DMS 273 treated with DMSO at 0.1 percent for 48 hours (cell line): ENCODE data around the gene CCDC201.

Source experiments
- DNase-seq: peaks from one replicate; lab custom pipeline; 2025; lab: John Stamatoyannopoulos, UW

CCDC201 gene, protein sequence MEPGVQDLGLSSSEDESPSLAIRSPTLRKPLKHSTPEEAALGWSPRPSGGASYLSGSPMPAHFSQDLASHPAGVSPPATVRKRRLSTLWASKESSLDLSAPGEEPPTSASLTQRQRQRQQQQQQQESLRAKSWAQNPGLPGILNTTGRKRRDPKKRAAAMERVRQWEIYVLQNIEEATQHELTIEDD

DNA sequence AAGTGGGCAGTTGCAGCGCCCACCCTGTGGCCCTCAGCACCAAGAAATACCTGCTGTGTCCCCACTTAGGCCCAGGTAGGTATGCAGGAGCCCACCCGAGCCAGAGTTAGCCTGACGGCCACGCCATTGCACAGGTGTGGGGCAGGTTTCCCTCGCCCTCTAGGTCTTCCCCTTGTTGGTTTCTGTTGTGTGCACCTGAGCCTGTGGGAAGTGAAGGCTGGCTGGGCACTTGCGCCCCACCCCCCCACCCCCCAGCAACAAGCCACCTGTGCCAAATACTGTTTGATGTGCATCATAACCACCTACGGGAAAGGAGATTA, at the start of gene CCDC201:
TSS of gene CCDC201 (minus strand) at position 48 of the 320 bp plus-strand sequence. CDS start 75 bp downstream, outside the sequence.
- no peak for DNase-seq

DNA sequence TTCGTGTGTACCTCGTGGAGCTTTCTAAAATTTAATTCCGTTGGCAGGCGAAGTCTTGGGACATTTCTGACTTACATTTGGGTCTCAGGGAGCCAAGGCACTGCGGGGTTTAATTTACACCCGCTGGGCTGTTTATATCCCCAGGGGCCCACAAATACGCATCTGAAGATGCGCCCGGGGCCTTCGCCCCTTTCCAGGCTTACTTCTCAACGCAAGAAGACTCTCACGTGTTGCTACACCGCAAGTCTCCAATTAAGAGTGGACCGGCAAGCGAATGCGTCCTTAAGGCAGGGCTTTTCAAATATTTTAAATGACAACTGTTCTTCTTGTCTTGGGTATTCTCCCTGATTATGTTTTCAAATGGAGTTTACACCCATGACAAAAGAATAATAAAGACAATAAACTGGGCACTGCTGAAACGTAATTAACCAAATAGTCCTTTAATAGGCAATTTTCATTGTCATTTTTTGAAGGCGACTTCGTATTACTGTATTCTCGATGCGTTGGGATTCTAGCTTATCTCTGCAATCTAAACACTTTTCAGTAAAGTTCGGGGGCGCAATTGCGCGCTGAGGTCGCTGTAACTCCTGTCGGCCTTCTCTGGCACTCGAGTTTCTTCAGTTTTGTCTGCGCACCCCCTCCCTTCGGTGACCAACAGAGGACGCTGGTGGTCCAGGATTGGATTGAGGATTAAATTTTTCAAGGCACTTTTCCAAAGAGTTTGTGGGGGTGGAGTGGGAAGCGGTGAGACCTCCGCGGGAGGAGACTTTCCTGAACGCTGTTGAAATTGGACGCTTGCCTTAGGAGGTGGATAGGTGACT, 49.0 kb upstream of the CCDC201 start:
- peak; percentile 30 for DNase-seq

- no peak for DNase-seq
Observed at GRCh38 chr7:45921381-45921698, 48.5 kb upstream of the CCDC201 start.

GRCh38 chr7:45920502-45921380, 47.9 kb upstream of the CCDC201 start, which contains the start of gene IGFBP3:
IGFBP3 (minus strand) TSS chr7:45921272; CDS start chr7:45921140, 132 bp downstream.
- no peak for DNase-seq

DNA sequence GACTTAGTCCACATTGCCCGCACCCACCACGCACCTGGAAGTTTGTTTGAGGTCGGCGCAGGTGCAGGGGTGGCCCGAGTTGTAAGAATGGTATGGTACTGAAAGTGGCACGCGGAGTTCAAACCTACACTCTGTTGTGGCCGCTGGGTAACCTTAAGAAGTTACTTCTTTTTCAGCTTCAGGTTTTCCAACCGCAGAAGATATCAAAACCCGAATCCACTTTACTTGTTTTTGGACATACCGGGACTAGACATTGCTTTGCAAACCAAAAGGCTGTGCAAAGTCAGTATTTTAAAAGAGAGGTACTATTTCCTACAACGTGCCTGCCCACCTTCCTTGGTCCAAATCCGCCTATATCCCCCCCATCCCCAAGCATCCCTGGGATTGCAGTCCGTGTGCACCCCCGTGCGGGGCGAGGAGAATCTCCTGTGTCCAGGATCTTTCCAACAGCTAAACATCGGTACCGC, 47.1 kb upstream of the CCDC201 start:
- DNase-seq: no peak

GRCh38 chr7:45919231-45919784, 46.4 kb upstream of the CCDC201 start:
- DNase-seq: no peak

DNA sequence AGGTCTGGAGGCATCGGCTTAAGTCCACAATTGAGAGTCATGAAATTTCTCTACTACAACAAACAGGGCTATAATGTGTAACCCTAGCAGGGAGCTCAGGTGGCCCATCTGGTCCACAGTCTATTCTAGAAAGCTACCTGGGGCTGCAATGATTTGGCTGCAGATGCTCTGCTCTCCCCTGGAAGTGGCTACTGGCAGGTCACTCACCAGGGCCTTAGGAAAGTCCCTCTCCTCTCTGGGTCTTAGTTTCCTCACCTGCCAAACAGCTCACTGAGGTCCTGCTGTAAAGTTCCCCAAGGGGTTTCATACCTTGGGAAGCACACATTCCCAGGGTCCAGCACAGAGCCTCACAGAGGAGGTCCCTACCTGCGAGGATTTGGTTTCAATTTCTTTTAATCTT, 45.7 kb upstream of the CCDC201 start:
- no peak for DNase-seq

DNA sequence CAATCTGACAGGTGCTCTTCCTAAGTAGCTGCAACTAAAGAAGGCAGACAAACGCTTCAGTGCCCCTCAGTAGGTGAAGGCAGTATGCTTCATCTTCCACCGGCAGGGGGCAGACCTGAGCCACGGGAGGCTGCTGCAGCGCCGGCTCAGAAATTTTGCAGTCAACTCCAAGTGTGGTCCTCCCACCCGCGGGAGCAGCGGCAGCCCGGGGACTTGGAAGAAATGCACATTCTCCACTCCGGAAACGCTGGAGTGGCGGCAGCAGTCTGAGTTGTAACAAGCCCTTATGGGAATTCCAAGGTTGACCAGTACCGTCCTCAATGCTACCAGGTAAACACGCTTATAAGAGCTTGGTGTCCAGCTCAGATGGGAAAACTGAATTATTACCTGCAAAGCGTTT, 44.8 kb upstream of the CCDC201 start:
- DNase-seq: peak; percentile 22

- no peak for DNase-seq
Observed at GRCh38 chr7:45917064-45917463, 44.2 kb upstream of the CCDC201 start.

DNA sequence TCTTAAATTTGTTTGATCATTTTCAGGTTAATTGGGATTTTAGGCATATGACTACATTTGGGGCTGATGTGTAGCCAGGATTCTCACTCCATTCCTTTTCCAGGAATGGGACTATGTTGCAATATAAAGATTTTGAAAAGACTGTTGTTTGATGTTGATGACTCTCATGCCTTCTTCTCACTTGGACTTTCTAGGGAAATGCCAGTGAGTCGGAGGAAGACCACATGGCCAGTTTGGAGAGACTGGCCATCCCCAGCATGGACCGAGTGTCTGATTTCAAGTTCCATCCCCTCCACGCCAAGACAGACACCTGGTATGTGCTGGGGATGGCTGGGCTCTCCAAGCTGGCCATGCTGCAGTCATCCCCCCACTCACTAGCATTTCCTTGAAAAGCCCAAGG, 42.7 kb upstream of the CCDC201 start:
- DNase-seq: no peak

DNA sequence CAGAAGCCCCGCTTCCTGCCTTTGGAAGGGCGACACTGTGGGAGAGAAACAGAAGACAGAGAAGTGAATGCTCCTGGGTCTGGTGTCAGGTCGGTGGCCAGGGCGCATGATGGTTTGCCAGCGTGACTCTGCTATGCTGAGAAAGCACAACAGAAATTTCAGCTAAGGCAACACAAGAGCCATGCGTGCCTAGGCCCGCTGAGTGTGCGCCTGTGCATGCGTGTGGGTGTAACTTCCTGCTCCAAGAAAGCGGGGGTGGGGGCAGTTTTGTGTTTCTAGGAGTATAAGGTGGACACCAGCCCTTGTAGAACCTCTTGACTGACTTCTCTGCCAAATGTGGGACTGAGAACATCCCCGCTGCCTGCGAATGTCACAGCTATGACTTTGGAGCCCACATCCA, 42.0 kb upstream of the CCDC201 start:
- no peak for DNase-seq

GRCh38 chr7:45912972-45913371, 40.1 kb upstream of the CCDC201 start:
- no peak for DNase-seq

DNA sequence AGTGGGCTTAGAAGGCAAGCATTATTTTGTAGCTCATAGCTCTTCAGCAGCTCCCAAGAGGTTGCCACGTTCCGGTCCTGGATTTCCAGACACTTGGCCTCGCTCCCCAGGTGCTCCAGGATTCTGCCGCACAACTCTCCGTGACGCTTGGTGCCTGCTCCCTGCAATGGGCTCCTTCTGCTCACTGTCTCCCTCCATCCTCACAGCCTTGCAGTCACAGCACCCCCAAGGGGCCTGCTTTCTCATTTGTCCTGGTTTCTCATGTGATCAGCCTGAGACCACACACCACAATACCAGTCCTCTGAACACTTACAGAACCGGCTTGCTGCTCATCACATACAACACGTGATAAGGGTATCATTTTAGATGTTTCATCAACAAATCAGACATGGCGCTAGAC, 38.4 kb upstream of the CCDC201 start:
- no peak for DNase-seq

DNA sequence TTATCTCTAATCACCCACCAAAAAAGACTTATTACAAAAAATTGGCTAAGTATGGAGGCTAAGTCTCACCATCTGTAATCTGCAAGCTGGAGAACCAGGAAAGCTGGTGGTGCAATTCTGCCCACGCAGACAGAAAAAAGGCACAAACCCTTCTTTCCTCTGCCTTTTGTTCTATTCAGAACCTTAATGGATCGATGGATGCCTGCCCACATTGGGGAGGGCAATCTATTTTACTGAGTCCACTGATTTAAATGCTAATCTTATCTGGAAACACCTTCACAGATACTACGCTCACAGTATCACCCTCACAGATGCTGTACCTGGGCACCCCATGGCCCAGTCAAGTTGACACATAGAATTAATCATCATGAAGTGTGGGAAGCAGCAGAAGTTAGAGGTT, 38.0 kb upstream of the CCDC201 start:
- DNase-seq: no peak

GRCh38 chr7:45909561-45909960, 36.7 kb upstream of the CCDC201 start:
- DNase-seq: no peak

DNA sequence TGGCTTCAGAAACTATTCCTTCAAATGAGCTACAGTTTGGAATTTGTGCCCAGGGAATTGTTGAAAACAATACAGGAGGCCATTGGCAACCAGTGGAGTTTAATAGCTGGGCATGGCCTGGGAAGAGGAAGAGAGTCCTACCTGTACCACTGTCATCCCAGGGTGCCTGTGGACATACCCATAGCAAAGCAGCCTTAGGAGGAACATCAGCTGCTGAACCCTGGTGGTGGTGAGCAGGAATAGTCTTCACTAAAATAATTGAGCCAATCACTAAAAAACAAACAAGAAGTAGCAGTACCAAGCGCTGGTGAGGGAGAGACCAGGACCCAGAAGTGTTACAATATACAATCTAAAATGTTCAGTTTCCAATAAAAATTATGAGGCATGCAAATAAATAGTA, 29.9 kb upstream of the CCDC201 start:
- DNase-seq: no peak

DNA sequence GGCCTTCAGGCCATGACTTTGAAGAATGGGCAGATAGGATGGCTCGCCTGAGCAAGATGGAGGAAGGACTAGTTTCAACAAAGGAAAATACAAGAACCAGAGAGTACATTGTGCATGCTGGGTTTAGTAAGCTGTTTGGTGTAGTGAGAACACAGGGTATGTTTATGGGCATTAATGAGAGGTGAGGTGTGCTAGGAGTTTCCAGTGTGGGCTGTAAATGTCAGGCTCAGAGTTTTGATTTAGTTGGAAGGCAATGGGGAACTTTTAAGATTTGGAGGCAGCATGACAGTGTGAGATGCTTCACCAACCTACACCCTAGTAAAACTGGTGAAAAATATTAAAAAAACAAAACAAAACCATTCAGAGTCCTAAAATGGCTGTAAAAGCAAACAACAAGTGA, 28.7 kb upstream of the CCDC201 start:
- no peak for DNase-seq

- no peak for DNase-seq
Observed at GRCh38 chr7:45898222-45898621, 25.3 kb upstream of the CCDC201 start.

DNA sequence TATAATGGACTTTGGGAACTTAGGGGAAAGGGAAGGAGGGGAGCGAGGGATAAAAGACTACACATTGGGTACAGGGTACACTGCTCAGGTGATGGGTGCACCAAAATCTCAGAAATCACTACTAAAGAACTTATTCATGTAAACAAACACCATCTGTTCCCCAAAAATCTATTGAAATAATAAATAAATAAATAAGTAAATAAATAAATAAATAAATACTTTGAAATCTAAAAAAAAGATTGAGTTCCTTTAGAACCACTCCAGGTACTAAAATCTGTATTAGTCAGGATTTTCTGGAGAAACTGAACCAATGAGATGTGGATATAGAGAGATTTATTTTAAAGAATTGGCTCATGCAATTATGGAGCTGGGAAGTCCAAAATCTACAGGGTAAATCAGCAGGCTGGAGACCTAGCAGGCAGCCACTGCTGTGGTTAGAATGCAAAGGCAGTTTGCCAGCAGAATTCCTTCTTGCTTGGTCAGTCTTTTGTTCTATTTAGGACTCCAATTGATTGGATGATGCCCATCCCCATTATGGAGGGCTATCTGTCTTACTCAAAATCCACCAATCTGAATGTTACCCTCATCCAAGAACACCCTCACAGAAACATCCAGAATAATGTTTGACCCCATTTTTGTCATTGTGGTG, 24.3 kb upstream of the CCDC201 start:
- DNase-seq: no peak

DNA sequence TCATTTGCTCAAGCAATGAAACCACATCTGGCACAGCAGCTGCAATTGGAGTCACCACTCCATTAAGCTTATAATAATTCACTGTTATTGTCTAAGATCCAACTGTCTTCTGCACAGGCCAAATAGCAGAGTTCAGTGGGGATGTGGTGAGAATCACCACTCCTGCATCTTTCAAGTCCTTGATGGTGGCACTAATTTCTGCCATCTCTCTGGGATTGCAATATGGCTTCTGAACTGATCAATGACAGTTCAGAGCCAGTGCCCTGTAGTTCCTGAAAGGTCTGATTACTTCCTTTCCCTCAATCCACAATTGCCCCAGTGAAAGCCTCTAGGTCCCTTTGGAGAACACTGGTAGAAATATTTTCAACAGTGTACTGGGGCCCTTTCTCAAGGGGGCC, 21.8 kb upstream of the CCDC201 start:
- DNase-seq: no peak

- DNase-seq: no peak
Observed at GRCh38 chr7:45893996-45894664, 21.2 kb upstream of the CCDC201 start.
